HepG2 (cell line): ENCODE measurements around the gene GHRHR. TPM values are rescaled to one million over a fixed set of nuclear protein-coding genes. Genes with fewer than 3 reads are reported as not detected.
A peak's percentile ranks its signal among the peaks of the same experiment; 100 is the strongest.

Source experiments
- ATAC-seq: fragments of 200-7000 bp; cut with Tn5 transposase; 3 replicates; pipeline ENCODE4 v1.9.1; 2020; ENCODE audit warnings: mild to moderate bottlenecking, moderate library complexity
- BruUV-seq: library from RNA; stranded (reverse); fragments of 400-500 nt; replicated peaks from 2 replicates; lab custom pipeline; 2021; lab: Mats Ljungman, UMichigan
- CTCF ChIA-PET: fragments of 300-600 bp; formaldehyde crosslinking; extraction: SDS; loops from one replicate; lab custom pipeline; 2021; ENCODE audit warnings: low total read pairs, inconsistent platforms, low intra/inter-chr PET ratio; lab: Yijun Ruan, JAX
- POLR2A ChIA-PET: fragments of 350-600 bp; sonication (Branson Sonifier 250); formaldehyde crosslinking; loops from one replicate; lab custom pipeline; 2020; ENCODE audit warnings: antibody characterized with exemption, inconsistent platforms; lab: Yijun Ruan, JAX
- DNase-seq: peaks from one replicate; pipeline ENCODE4 v3.0.0-alpha.2; 2015; ENCODE audit warnings: low spot score
- FAIRE-seq: peaks from 3 replicates; lab custom pipeline; 2011; peaks lifted over from hg19 to GRCh38; lab: Jason Lieb, UNC
- H2AFZ ChIP-seq: one replicate; pipeline ENCODE4 v1.6.1; 2011; ENCODE audit warnings: low read length, inconsistent platforms
- H3K27ac ChIP-seq: fragments of 300-600 bp; 3 replicates; pipeline ENCODE4 v1.8.0; 2011; ENCODE audit warnings: mixed run types, mild to moderate bottlenecking, mixed read lengths, low read length, inconsistent platforms; ENCODE audit not compliant: insufficient read depth; ENCODE audit errors: extremely low read length
- H3K27me3 ChIP-seq, 2 experiments: fragments of 200-600 bp in 1 of 2; 2 replicates in 1 of 2; 3 replicates in 1 of 2; pipeline versions ENCODE4 v1.6.0 to v1.8.0; 2011; ENCODE audit warnings: low read length in 2 of 2, mild to moderate bottlenecking in 2 of 2, moderate library complexity in 2 of 2, inconsistent platforms in 1 of 2; ENCODE audit not compliant: insufficient read depth in 2 of 2, control insufficient read depth in 1 of 2
- H3K36me3 ChIP-seq, 2 experiments: fragments of 200-600 bp in 1 of 2; replicated peaks in 1 of 2; 2 replicates in 1 of 2; 3 replicates in 1 of 2; pipeline versions ENCODE4 v1.5.1 to v1.8.0; 2011; ENCODE audit warnings: low read length in 2 of 2, inconsistent platforms in 1 of 2; ENCODE audit not compliant: insufficient read depth in 2 of 2, control insufficient read depth in 1 of 2
- H3K4me1 ChIP-seq: 2 replicates; pipeline ENCODE4 v1.5.1; 2012; ENCODE audit warnings: low read length, inconsistent platforms; ENCODE audit not compliant: insufficient read depth
- H3K4me2 ChIP-seq: 2 replicates; pipeline ENCODE4 v1.6.0; 2011; ENCODE audit warnings: low read depth, low read length, inconsistent platforms
- H3K4me3 ChIP-seq, 3 experiments: fragments of 200-600 bp in 1 of 3; sonication (generic), shearing (Covaris generic) in 1 of 3; replicated peaks in 1 of 3; 2 replicates each; pipeline ENCODE4 v1.5.1; 2011 to 2016; ENCODE audit warnings: low read length in 3 of 3, inconsistent platforms in 2 of 3, low read depth in 2 of 3, mild to moderate bottlenecking in 2 of 3, control low read depth in 1 of 3, mixed read lengths in 1 of 3; ENCODE audit not compliant: insufficient read depth in 1 of 3
- H3K79me2 ChIP-seq: one replicate; pipeline ENCODE4 v1.6.1; 2011; ENCODE audit warnings: low read length, inconsistent platforms; ENCODE audit not compliant: insufficient read depth
- H3K9ac ChIP-seq: 2 replicates; pipeline ENCODE4 v1.6.0; 2011; ENCODE audit warnings: mild to moderate bottlenecking, low read depth, low read length, inconsistent platforms; ENCODE audit not compliant: insufficient read depth
- H3K9me3 ChIP-seq: 2 replicates; pipeline ENCODE4 v1.5.1; 2012; ENCODE audit warnings: mild to moderate bottlenecking, low read length
- H4K20me1 ChIP-seq: 2 replicates; pipeline ENCODE4 v1.6.0; 2011; ENCODE audit warnings: inconsistent platforms, mild to moderate bottlenecking, low read length, moderate library complexity; ENCODE audit not compliant: insufficient read depth
- CEBPZ ChIP-seq: IDR thresholded peaks from 2 replicates; pipeline ENCODE4 v1.6.1; 2012; ENCODE audit warnings: low read length, improper control_type of control experiment
- FOXO1 ChIP-seq: sonication (generic); formaldehyde crosslinking; IDR thresholded peaks from 2 replicates; pipeline ENCODE4 v1.4.0; 2020; ENCODE audit warnings: missing genetic modification reagents
- KLF15 ChIP-seq: sonication (generic); formaldehyde crosslinking; IDR thresholded peaks from 2 replicates; pipeline ENCODE4 v1.8.1; 2023; ENCODE audit warnings: borderline replicate concordance, mild to moderate bottlenecking, inconsistent platforms, missing genetic modification reagents, mixed read lengths
- MTF1 ChIP-seq: sonication (generic); formaldehyde crosslinking; IDR thresholded peaks from 2 replicates; pipeline ENCODE4 v1.5.0; 2020; ENCODE audit warnings: missing genetic modification reagents
- RBM22 ChIP-seq: fragments of 200-400 bp; formaldehyde crosslinking; optimal IDR thresholded peaks from 2 replicates; pipeline ENCODE3; 2017; ENCODE audit warnings: mild to moderate bottlenecking, low read length, moderate library complexity
- ZBTB39 ChIP-seq: sonication (generic); formaldehyde crosslinking; IDR thresholded peaks from 2 replicates; pipeline ENCODE4 v1.5.0; 2020; ENCODE audit warnings: missing genetic modification reagents
- ZNF563 ChIP-seq: sonication (generic); formaldehyde crosslinking; IDR thresholded peaks from 2 replicates; pipeline ENCODE4 v1.8.0; 2022; ENCODE audit warnings: mild to moderate bottlenecking, moderate library complexity, missing genetic modification reagents
- ZNF615 ChIP-seq: sonication (generic); formaldehyde crosslinking; IDR thresholded peaks from 2 replicates; pipeline ENCODE4 v1.5.0; 2020; ENCODE audit warnings: mild to moderate bottlenecking, missing genetic modification reagents, borderline replicate concordance
- ZNF629 ChIP-seq: sonication (generic); formaldehyde crosslinking; conservative IDR thresholded peaks from 2 replicates; pipeline ENCODE4 v1.5.0; 2020; ENCODE audit warnings: missing genetic modification reagents
- ZNF883 ChIP-seq: sonication (generic); formaldehyde crosslinking; IDR thresholded peaks from 2 replicates; pipeline ENCODE4 v1.5.1; 2020; ENCODE audit warnings: mild to moderate bottlenecking, missing genetic modification reagents; ENCODE audit errors: not compliant biosample characterization
- WGBS: methylation state at CpG from one replicate; pipeline ENCODE4 v1.1.6; 2017; ENCODE audit warnings: low lambda C conversion rate; 5-methylcytosine and 5-hydroxymethylcytosine counted together
- in situ Hi-C: cut with HindIII; loops from 2 replicates; pipeline ENCODE4 v1.10.0; 2017; ENCODE audit warnings: low pct_unique_long_range_greater_than_20kb; ENCODE audit not compliant: extremely low pct_ligation_motif_present
- intact Hi-C: fragments of 100-400 bp; cut with micrococcal nuclease; formaldehyde crosslinking; loops from one replicate; pipeline ENCODE4 v1.10.0; 2022; ENCODE audit not compliant: unreplicated experiment
- polyA plus RNA-seq, 8 experiments: library from polyadenylated mRNA; depleted of rRNA in 3 of 8; stranded (reverse) in 7 of 8; unstranded in 1 of 8; fragments of >200 nt; fragmentation: Illumina TruSeq in 4 of 8; extraction: Trizol in 4 of 8; gene quantifications; 2 replicates each; pipeline versions ENCODE4 v1.2.1 to v1.2.3, GENCODE V29; 2011 to 2016; ENCODE audit warnings: low read depth in 4 of 8, missing spikeins in 1 of 8, mixed read lengths in 1 of 8; ENCODE audit not compliant: insufficient read depth in 1 of 8
- total RNA-seq, 5 experiments: library from RNA; depleted of rRNA; stranded (reverse); fragments of >200 nt; fragmentation: Illumina TruSeq; extraction: Trizol; gene quantifications; 2 replicates each; pipeline ENCODE4 v1.2.3, GENCODE V29; 2016; ENCODE audit warnings: low read depth in 1 of 5

The GHRHR gene
- total and polyA plus RNA-seq, 2 of the 13 experiments (the other 11 are each of a cell fraction or from before 2014, with no cell fraction given) = not detected

DNA sequence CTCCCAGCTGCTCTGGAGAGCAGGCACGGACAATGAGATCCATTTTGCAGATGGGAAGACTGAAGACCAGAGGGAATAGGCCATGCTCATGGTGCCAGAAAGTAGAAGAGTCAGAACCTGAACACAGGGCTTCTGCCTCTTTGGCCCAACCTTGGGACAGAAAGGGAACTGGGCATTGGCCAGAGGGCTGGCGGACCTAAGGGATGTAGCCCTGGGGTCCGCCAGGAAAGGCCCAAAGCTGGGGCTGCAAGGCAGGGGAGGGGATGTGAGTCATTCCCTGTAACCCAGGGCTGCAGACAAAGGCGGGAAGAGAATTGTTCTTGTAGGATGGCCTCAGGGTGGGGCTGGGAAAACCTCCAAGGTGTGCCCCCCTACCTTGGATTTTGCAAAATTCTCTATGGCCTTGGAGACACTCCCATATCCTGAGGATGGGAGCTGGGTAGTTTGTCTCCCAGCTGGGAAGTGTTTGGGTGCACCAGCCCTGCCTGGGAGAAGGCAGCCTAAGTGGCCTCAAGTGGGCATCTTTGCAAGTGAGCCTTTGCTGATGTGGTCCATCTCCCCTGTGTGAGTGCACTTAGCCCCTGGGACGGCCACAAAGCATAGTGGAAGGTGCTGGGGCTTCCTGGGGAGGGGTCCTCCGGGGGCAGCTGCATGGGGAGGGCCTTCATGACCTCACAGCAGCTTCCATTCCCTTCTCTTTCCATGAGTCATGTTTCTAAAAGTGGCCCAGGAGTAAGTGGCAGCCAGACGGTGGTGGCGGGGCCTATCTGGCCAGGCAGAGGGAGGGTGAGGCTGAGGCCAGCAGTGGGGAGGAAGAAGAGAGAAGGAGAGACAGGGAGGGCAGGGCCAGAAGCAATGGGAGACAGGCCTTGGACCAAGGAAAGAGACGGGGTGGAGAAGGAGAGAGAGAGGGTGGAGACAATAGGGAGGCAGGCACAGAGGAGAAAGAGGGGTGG is 42.9 kb upstream of the GHRHR start:
- Histone ChIP-seq H3K4me2 (no peak overlapping the region), H3K9me3 (no peaks in the 10 kb centered on the region), H4K20me1 (no peaks in the 10 kb centered on the region), H3K79me2 (no peaks in the 10 kb centered on the region), H3K4me1 (no peaks in the 10 kb centered on the region), H3K27me3 (peaks cover 0 to 2% of the 10 kb centered on the region in 2 experiments; a peak in 2 of 5 replicates), H2AFZ (no peak overlapping the region), H3K4me3 (no peak overlapping the region), H3K9ac (no peak overlapping the region), H3K36me3 (no peaks in the 10 kb centered on the region), H3K27ac (no peak overlapping the region)
- 9% methylated on average over 7 of the region's 9 CpGs for WGBS
- in situ Hi-C loops (no loop called here), intact Hi-C loops (no loop called here)
- FAIRE-seq = no peak
- no peak for DNase-seq
- ChIA-PET CTCF (no interaction called here), POLR2A (no interaction called here)
- no TSS peak for BruUV-seq
- TF ChIP-seq FOXO1 = no peak
- 0 out of 2 replicates have a peak, but pooled peaks have one; percentile 9 for TF ChIP-seq ZNF629
- no peak for ATAC-seq

DNA sequence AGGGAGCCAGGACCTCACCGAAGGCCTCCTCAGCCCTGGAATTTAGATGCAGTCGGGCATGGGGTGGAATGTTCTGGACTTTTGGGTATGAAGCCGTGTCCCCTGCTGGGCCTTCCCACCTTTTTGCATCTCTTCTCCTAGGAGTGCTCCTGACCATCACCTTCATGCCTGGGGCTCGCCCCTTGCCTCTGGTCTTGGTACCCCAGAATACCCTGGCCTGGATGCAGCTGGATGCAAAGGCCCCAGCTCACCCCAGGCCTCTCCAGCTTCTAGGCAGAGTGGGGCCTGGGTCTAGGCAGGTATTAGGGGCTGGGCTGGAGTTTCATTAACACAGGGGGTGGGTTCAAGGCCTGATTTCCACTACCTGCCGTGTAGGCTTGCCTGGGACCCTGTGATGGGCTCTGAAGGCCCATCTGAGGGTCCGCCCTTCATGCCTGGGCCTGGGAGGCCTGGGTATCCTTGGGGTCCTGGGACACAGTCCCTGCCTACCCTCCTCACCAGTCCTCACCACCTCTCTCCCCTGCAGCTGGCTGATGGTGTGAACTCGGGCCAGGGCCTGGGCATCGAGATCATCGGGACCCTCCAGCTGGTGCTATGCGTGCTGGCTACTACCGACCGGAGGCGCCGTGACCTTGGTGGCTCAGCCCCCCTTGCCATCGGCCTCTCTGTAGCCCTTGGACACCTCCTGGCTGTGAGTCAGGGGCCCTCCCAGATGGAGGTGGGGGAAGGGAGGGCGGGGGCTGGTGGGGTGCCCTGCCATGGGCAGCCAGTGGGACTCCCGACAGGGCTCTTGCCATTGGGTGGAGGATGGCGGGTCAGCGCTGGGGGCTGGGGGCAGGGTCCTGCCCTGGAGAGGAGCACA is 42.0 kb upstream of the GHRHR start:
- WGBS = 53% methylated on average over 10 of the region's 19 CpGs
- CTCF ChIA-PET = no interaction called here
- DNase-seq (no peak), ATAC-seq (no peak), FAIRE-seq (no peak)
- Histone ChIP-seq H3K9ac (no peak overlapping the region), H3K9me3 (no peaks in the 10 kb centered on the region), H3K79me2 (no peaks in the 10 kb centered on the region), H3K4me1 (no peaks in the 10 kb centered on the region), H3K4me3 (no peak overlapping the region), H3K4me2 (no peak overlapping the region), H3K27ac (no peak overlapping the region), H3K27me3 (peaks cover 0 to 2% of the 10 kb centered on the region in 2 experiments; a peak in 2 of 5 replicates), H4K20me1 (no peaks in the 10 kb centered on the region), H2AFZ (no peak overlapping the region), H3K36me3 (no peaks in the 10 kb centered on the region)
- in situ Hi-C loops = no loop called here
- no TSS peak for BruUV-seq
- POLR2A ChIA-PET = no interaction called here
- intact Hi-C loops = no loop called here
- TF ChIP-seq MTF1 (CRISPR knock-in tag) (no peak), ZNF563 (no peak), ZNF615 (CRISPR knock-in tag) (no peak), RBM22 (no peak), ZBTB39 (CRISPR knock-in tag) (no peak), ZNF883 (CRISPR knock-in tag) (no peak), KLF15 (CRISPR knock-in tag) (no peak), CEBPZ (no peak)
